HG02840 (cell line): ENCODE measurements around the gene MORN4.
"Not testable (repeated sequence)": the region's sequence is repeated elsewhere in the genome, so short reads cannot be mapped to it uniquely, and the experiment has no call there.

Experiments
- ATAC-seq: cut with Tn5 transposase; IDR thresholded peaks from one replicate; pipeline ENCODE4 v1.9.1; 2021; ENCODE audit warnings: mild to moderate bottlenecking, moderate library complexity, moderate number of reproducible peaks; ENCODE audit not compliant: unreplicated experiment, low FRiP score

Gene MORN4

GRCh38 chr10:97632949-97633884 is at the start of gene MORN4:
TSS of gene MORN4 (minus strand) at chr10:97633500. CDS start at chr10:97619653, 13,847 bp downstream.
- peak; percentile 96 for ATAC-seq

GRCh38 chr10:97682042-97682441 is 48.7 kb upstream of the MORN4 start:
- ATAC-seq = no peak

- ATAC-seq = no peak
These were observed 46.3 kb upstream of the MORN4 start for GRCh38 chr10:97679594-97679993.

GRCh38 chr10:97676770-97677581 is 43.7 kb upstream of the MORN4 start:
- no peak for ATAC-seq

GRCh38 chr10:97675222-97675621 is 41.9 kb upstream of the MORN4 start:
- no peak for ATAC-seq

- no peak for ATAC-seq
These were observed 40.6 kb upstream of the MORN4 start for GRCh38 chr10:97673736-97674525.

- ATAC-seq = no peak
These were observed 36.3 kb upstream of the MORN4 start for GRCh38 chr10:97669571-97669970.

GRCh38 chr10:97667463-97667862 is 34.2 kb upstream of the MORN4 start:
- no peak for ATAC-seq

GRCh38 chr10:97666992-97667391 is 33.7 kb upstream of the MORN4 start:
- no peak for ATAC-seq

- no peak for ATAC-seq
These were observed 31.1 kb upstream of the MORN4 start for GRCh38 chr10:97664282-97664850.

GRCh38 chr10:97659589-97659988 is 26.3 kb upstream of the MORN4 start:
- no peak for ATAC-seq

GRCh38 chr10:97656777-97657176 is 23.5 kb upstream of the MORN4 start:
- ATAC-seq = no peak

GRCh38 chr10:97651773-97652172 is 18.5 kb upstream of the MORN4 start:
- no peak for ATAC-seq

GRCh38 chr10:97650726-97651125 is 17.4 kb upstream of the MORN4 start:
- ATAC-seq = no peak

GRCh38 chr10:97649405-97649750 is 16.1 kb upstream of the MORN4 start:
- not testable (repeated sequence) for ATAC-seq

GRCh38 chr10:97648562-97649404 is 15.5 kb upstream of the MORN4 start:
- no peak for ATAC-seq

- no peak for ATAC-seq
These were observed 14.3 kb upstream of the MORN4 start for GRCh38 chr10:97647556-97647955.

GRCh38 chr10:97644936-97645335 is 11.6 kb upstream of the MORN4 start:
- ATAC-seq = no peak

GRCh38 chr10:97643441-97643985 is 10.2 kb upstream of the MORN4 start:
- ATAC-seq = no peak
